GM06990 (cell line): ENCODE data around the gene PCGF1.
"Not testable (repeated sequence)": the region's sequence is repeated elsewhere in the genome, so short reads cannot be mapped to it uniquely, and the experiment has no call there.

Experiments used
- DNase-seq: peaks from one replicate; pipeline ENCODE4 v3.0.0-alpha.2; 2011; ENCODE audit not compliant: insufficient read length; ENCODE audit errors: extremely low read depth
- H3K27me3 ChIP-seq: replicated peaks from 2 replicates; pipeline ENCODE4 v1.6.0; 2011; ENCODE audit warnings: low read length; ENCODE audit not compliant: control insufficient read depth, insufficient read depth
- H3K36me3 ChIP-seq: 2 replicates; pipeline ENCODE4 v1.5.1; 2011; ENCODE audit warnings: low read length; ENCODE audit not compliant: control insufficient read depth, insufficient read depth
- H3K4me3 ChIP-seq: replicated peaks from 2 replicates; pipeline ENCODE4 v1.5.1; 2011; ENCODE audit warnings: low read depth, mild to moderate bottlenecking, control low read depth, low read length
- TF ChIP-seq, protein P1 (sequence below): IDR thresholded peaks from 2 replicates; pipeline ENCODE4 v1.5.1; 2011; ENCODE audit warnings: low read length, control low read depth, mild to moderate bottlenecking, inconsistent platforms; ENCODE audit not compliant: insufficient read depth, poor library complexity, severe bottlenecking

PCGF1 gene

GRCh38 chr2:74474899-74475298 is 32.6 kb downstream of the PCGF1 start:
- Histone ChIP-seq H3K27me3 (no peaks in the 10 kb centered on the region), H3K4me3 (no peak overlapping the region), H3K36me3 (peaks cover 8% of the 10 kb centered on the region)
- TF ChIP-seq, protein P1, sequence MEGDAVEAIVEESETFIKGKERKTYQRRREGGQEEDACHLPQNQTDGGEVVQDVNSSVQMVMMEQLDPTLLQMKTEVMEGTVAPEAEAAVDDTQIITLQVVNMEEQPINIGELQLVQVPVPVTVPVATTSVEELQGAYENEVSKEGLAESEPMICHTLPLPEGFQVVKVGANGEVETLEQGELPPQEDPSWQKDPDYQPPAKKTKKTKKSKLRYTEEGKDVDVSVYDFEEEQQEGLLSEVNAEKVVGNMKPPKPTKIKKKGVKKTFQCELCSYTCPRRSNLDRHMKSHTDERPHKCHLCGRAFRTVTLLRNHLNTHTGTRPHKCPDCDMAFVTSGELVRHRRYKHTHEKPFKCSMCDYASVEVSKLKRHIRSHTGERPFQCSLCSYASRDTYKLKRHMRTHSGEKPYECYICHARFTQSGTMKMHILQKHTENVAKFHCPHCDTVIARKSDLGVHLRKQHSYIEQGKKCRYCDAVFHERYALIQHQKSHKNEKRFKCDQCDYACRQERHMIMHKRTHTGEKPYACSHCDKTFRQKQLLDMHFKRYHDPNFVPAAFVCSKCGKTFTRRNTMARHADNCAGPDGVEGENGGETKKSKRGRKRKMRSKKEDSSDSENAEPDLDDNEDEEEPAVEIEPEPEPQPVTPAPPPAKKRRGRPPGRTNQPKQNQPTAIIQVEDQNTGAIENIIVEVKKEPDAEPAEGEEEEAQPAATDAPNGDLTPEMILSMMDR = peak; percentile 29
- no peak for DNase-seq

GRCh38 chr2:74474481-74474880 is 33.0 kb downstream of the PCGF1 start:
- Histone ChIP-seq H3K4me3 (no peak overlapping the region), H3K27me3 (no peaks in the 10 kb centered on the region), H3K36me3 (peaks cover 8% of the 10 kb centered on the region)
- TF ChIP-seq, protein P1 = no peak
- DNase-seq = no peak

DNA sequence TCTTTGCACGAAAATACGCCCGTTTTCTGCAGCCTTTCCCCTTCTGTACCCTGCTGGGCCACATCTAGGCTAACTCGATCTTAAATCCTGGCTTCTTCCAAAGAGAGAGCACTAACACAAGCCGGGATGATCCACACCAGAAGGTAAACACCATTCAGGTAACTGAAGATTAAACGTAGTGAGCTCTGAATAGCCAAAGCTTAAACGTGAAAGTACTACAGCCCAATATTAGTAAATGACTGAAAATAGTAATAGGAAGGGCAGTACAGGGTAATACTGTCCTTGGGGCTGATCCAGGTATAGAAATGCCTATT is 34.6 kb downstream of the PCGF1 start:
- peak overlapping the region; percentile 93 for H3K4me3 ChIP-seq
- no peak for DNase-seq
- no peaks in the 10 kb centered on the region for H3K27me3 ChIP-seq
- peaks cover 8% of the 10 kb centered on the region for H3K36me3 ChIP-seq
- TF ChIP-seq, protein P1 = no peak

GRCh38 chr2:74472086-74472944 is 35.2 kb downstream of the PCGF1 start, which contains the start of gene MRPL53:
Gene MRPL53, minus strand, starts transcription at chr2:74472680. Its CDS starts 20 bp downstream, at chr2:74472660.
- TF ChIP-seq, protein P1 = no peak
- Histone ChIP-seq H3K27me3 (no peaks in the 10 kb centered on the region), H3K4me3 (peak within 1 kb of the TSS; percentile 93), H3K36me3 (peaks cover 6% of the 10 kb centered on the region)
- peak; percentile 93 for DNase-seq

DNA sequence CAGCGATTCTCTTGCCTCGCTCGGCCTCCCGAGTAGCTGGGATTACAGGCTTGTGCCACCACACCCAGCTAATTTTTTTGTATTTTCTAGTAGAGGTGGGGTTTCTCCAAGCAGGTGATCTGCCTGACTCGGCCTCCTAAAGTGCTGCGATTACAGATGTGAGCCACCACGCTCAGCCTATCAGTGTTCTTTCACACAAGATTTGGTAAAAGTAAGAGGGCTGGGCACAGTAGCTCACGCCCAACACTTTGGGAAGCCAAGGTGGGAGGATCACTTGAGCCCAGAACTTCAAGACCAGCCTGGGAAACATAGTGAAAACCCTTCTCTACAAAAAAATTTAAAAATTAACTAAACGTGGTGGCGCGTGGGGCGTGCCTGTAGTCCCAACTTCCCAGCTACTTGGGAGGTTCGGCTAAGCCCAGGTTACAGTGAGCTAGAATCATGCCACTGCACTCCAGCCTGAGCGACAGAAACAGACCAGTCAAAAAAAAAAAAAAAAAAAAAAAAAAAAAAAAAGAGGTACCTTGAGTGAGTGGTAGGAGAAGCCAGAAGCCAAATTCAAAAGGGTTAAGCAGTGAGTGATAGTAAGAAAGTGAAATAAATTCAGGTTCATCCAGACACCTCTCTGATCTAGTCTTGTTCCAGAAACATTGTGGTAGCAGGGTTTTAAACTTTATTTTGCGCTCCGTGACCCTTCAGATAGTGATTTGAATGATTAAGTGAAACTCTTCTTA is 36.0 kb downstream of the PCGF1 start:
- H3K36me3 ChIP-seq = peaks cover 6% of the 10 kb centered on the region
- no peaks in the 10 kb centered on the region for H3K27me3 ChIP-seq
- TF ChIP-seq, protein P1 = no peak
- DNase-seq = no peak
- peak overlapping the region; percentile 93 for H3K4me3 ChIP-seq

- H3K4me3 ChIP-seq, H3K27me3 ChIP-seq, DNase-seq, H3K36me3 ChIP-seq: not testable (repeated sequence)
Observed at GRCh38 chr2:74470742-74471141, 36.8 kb downstream of the PCGF1 start.
